SIG-M5 treated with dmso at 0.1 percent for 504 hours (cell line): Measurements from ENCODE around the gene IL1RL1.
"Not testable (repeated sequence)": the region's sequence is repeated elsewhere in the genome, so short reads cannot be mapped to it uniquely, and the experiment has no call there.

ENCODE experiments used
- DNase-seq: peaks from one replicate; lab custom pipeline; 2025; ENCODE audit not compliant: unreplicated experiment; lab: John Stamatoyannopoulos, UW

The IL1RL1 gene

GRCh38 chr2:102291319-102292075 lies 19.9 kb upstream of the IL1RL1 start:
- DNase-seq, result peak; percentile 77

- no peak for DNase-seq
These were observed 16.4 kb upstream of the IL1RL1 start for GRCh38 chr2:102294802-102295489.

- no peak for DNase-seq
These were observed 15.8 kb upstream of the IL1RL1 start for GRCh38 chr2:102295566-102295965.

GRCh38 chr2:102296449-102296848 lies 14.9 kb upstream of the IL1RL1 start:
- no peak for DNase-seq

- DNase-seq, result no peak
These were observed 13.5 kb upstream of the IL1RL1 start for GRCh38 chr2:102297891-102298290.

- peak; percentile 51 for DNase-seq
These were observed 9.4 kb upstream of the IL1RL1 start for GRCh38 chr2:102301867-102302362.

- DNase-seq, result no peak
These were observed 8.9 kb upstream of the IL1RL1 start for GRCh38 chr2:102302458-102302857.

- no peak for DNase-seq
These were observed 7.8 kb upstream of the IL1RL1 start for GRCh38 chr2:102303589-102303988.

GRCh38 chr2:102304268-102304667 lies 7.1 kb upstream of the IL1RL1 start:
- DNase-seq, result no peak

GRCh38 chr2:102304711-102305611 lies 6.4 kb upstream of the IL1RL1 start:
- DNase-seq, result no peak

- DNase-seq, result no peak
These were observed 5.2 kb upstream of the IL1RL1 start for GRCh38 chr2:102306125-102306524.

- no peak for DNase-seq
These were observed 1.7 kb downstream of the IL1RL1 start for GRCh38 chr2:102313025-102313424.

- no peak for DNase-seq
These were observed 2.1 kb downstream of the IL1RL1 start for GRCh38 chr2:102313471-102313870.

- DNase-seq, result no peak
These were observed 2.6 kb downstream of the IL1RL1 start for GRCh38 chr2:102313950-102314349.

- DNase-seq, result no peak
These were observed 4.6 kb downstream of the IL1RL1 start for GRCh38 chr2:102315921-102316320.

- DNase-seq, result no peak
These were observed 6.4 kb downstream of the IL1RL1 start for GRCh38 chr2:102317715-102318114.

- no peak for DNase-seq
These were observed 7.1 kb downstream of the IL1RL1 start for GRCh38 chr2:102318437-102318836.

GRCh38 chr2:102321941-102322719 lies 10.8 kb downstream of the IL1RL1 start:
- no peak for DNase-seq

GRCh38 chr2:102324914-102325313 lies 13.6 kb downstream of the IL1RL1 start:
- not testable (repeated sequence) for DNase-seq

- no peak for DNase-seq
These were observed 20.1 kb downstream of the IL1RL1 start for GRCh38 chr2:102331311-102331980.
